Vagina (tissue), 2 donors: ENCODE measurements around the gene GPR17. TPM values are rescaled to one million over a fixed set of nuclear protein-coding genes. Genes with fewer than 3 reads are reported as not detected.

Experiments used
- DNase-seq, 2 donors: peaks; one replicate each; pipeline ENCODE4 v3.0.0-alpha.2; 2017; ENCODE audit errors: extremely low spot score in 2 of 2
- H3K27ac ChIP-seq: fragments of 200-600 bp; sonication (generic); one replicate; pipeline ENCODE4 v1.5.1; 2019
- H3K27me3 ChIP-seq: fragments of 200-600 bp; sonication (generic); one replicate; pipeline ENCODE4 v1.5.1; 2019
- H3K36me3 ChIP-seq, 2 donors: fragments of 200-600 bp; sonication (generic); one replicate each; pipeline ENCODE4 v1.5.1; 2017 to 2019
- H3K4me1 ChIP-seq: fragments of 200-600 bp; sonication (generic); one replicate; pipeline ENCODE4 v1.5.1; 2019
- H3K4me3 ChIP-seq, 2 donors: fragments of 200-600 bp; sonication (generic); 1 replicate in 1 of 2; 2 replicates in 1 of 2; pipeline ENCODE4 v1.5.1; 2016 to 2019
- H3K9me3 ChIP-seq: fragments of 200-600 bp; sonication (generic); one replicate; pipeline ENCODE4 v1.5.1; 2019
- POLR2A ChIP-seq, 2 donors: fragments of 450-650 bp; IDR thresholded peaks; one replicate each; pipeline ENCODE4 v1.6.1; 2017; ENCODE audit warnings: antibody characterized with exemption in 2 of 2, mild to moderate bottlenecking in 2 of 2, moderate library complexity in 2 of 2
- POLR2AphosphoS5 ChIP-seq, 2 donors: sonication (generic); formaldehyde crosslinking; IDR thresholded peaks; one replicate each; pipeline ENCODE4 v1.9.0; 2017; ENCODE audit warnings: antibody characterized with exemption in 2 of 2, mild to moderate bottlenecking in 2 of 2, low read depth in 1 of 2; ENCODE audit not compliant: insufficient read depth in 1 of 2
- intact Hi-C: fragments of 100-400 bp; cut with DNase I; formaldehyde crosslinking; loops from one replicate; pipeline ENCODE4 v1.15.1; 2023
- total RNA-seq: library from RNA; depleted of rRNA; stranded (reverse); fragments of >200 nt; gene quantifications from one replicate; pipeline ENCODE4 v1.2.3, GENCODE V29; 2016
- TF ChIP-seq, protein P1 (sequence below), 3 experiments: fragments of 450-650 bp in 2 of 3; fragments of 200-600 bp in 1 of 3; sonication (generic) in 1 of 3; IDR thresholded peaks; one replicate each; pipeline ENCODE4 v1.5.1; 2017 to 2019; ENCODE audit warnings: antibody characterized with exemption in 3 of 3, mild to moderate bottlenecking in 2 of 3, moderate library complexity in 2 of 3

Gene GPR17
- total RNA-seq, 1 donor from 2014 or later, result not detected

DNA sequence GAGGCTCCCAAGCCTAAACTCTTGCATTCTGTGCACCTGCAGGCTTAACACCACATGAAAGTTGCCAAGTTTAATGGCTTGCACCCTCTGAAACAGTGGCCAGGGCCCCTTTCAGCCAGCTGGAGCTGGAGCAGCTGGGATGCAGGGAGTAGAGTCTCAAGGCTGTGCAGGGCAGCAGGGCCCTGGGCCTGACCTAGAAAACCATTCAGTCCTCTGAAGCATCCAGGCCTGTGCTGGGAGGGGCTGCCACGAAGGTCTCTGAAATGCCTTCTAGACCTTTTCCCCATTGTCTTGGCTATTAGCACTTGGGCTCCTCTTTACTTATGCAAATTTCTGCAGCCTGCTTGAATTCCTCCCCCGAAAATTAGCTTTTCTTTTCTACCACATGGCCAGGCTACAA, 44.7 kb downstream of the GPR17 start:
- no peaks in the 10 kb centered on the region for H3K4me1 ChIP-seq
- no peaks in the 10 kb centered on the region for H3K36me3 ChIP-seq
- H3K4me3 ChIP-seq, result no peak overlapping the region
- peaks cover 8% of the 10 kb centered on the region for H3K9me3 ChIP-seq
- no peak for TF ChIP-seq POLR2A (IDR thresholded peaks at IDR 0.05)
- no peak for TF ChIP-seq POLR2AphosphoS5 (IDR thresholded peaks at IDR 0.05; ENCODE audit: insufficient read depth in 1 of 2, low read depth in 1 of 2)
- H3K27ac ChIP-seq, result no peak overlapping the region
- no peaks in the 10 kb centered on the region for H3K27me3 ChIP-seq
- intact Hi-C loops, result no loop called here
- DNase-seq, result no peak

DNA sequence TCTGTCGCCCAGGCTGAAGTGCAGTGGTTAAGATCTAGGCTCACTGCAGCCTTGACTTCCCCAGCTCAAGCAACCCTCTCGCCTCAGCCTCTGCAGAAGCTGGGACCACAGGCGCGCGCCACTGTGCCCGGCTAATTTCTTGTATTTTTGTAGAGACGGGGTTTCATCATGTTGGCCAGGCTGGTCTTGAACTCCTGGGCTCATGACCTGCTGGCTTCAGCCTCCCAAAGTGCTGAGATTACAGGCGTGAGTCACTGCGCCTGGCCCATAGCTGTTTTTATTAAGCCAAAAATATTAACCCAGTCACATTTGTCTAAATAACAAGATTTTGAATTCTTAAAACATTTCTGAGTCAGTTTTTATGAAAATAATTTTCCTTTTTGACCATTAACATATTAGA, 49.0 kb downstream of the GPR17 start:
- TF ChIP-seq POLR2AphosphoS5 (IDR thresholded peaks at IDR 0.05; ENCODE audit: insufficient read depth in 1 of 2, low read depth in 1 of 2) (no peak), POLR2A (IDR thresholded peaks at IDR 0.05) (no peak)
- TF ChIP-seq, protein P1, sequence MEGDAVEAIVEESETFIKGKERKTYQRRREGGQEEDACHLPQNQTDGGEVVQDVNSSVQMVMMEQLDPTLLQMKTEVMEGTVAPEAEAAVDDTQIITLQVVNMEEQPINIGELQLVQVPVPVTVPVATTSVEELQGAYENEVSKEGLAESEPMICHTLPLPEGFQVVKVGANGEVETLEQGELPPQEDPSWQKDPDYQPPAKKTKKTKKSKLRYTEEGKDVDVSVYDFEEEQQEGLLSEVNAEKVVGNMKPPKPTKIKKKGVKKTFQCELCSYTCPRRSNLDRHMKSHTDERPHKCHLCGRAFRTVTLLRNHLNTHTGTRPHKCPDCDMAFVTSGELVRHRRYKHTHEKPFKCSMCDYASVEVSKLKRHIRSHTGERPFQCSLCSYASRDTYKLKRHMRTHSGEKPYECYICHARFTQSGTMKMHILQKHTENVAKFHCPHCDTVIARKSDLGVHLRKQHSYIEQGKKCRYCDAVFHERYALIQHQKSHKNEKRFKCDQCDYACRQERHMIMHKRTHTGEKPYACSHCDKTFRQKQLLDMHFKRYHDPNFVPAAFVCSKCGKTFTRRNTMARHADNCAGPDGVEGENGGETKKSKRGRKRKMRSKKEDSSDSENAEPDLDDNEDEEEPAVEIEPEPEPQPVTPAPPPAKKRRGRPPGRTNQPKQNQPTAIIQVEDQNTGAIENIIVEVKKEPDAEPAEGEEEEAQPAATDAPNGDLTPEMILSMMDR (IDR thresholded peaks at IDR 0.05), result no peak
- Histone ChIP-seq H3K4me3 (peak overlapping the region in 1 of 2 donors; percentile 44), H3K27me3 (no peaks in the 10 kb centered on the region), H3K36me3 (no peaks in the 10 kb centered on the region), H3K27ac (peak overlapping the region; percentile 58), H3K9me3 (peaks cover 8% of the 10 kb centered on the region), H3K4me1 (no peaks in the 10 kb centered on the region)
- intact Hi-C loops, result no loop called here
- no peak for DNase-seq

DNA sequence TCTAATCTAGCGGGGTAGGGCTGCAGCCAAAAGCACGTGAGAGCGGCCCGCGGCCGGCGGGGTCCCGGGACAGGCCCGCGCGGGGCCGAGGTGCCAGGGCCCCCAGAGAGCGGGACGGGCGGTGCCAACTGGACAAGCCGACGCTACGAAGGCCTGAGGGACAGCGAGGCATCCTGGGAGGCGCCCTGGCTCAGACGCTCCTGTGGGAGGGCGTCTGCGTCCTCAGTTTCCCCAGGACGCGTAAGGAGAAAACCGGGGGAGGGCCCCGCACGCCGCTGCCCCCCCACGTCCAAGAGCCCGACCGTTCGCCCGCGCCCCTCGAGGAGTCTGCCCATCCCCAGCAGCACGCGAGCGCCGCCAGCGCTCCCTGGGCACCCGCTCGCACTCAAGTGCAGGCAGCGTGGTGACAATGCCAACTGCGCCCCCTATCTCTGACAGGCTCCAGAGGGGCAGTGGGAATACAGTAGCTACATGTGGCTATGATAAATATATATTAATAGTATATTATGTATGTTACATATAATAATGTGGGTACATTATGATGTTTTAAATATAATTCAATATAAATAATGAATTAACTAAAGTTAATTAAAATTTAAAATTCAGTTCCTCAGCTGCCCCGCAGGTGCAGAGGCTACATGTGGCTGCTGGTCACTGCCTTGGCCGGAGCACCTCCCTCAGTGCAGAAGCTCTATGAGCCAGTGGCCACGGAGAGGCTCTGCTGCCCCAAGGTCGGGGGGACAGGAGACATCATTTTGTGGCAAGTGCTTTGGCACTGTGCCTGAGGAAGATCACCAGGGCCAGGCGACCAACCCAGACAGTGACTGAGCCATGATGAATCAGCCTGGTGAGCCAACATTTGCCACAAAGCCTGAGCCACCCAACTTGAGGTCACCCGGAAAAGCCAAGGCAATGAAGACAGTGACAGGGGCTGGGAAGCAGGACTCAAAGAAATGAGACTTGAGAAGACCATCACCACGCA, 49.8 kb downstream of the GPR17 start:
- Histone ChIP-seq H3K4me1 (peaks cover 6% of the 10 kb centered on the region), H3K9me3 (peaks cover 4% of the 10 kb centered on the region), H3K4me3 (peak overlapping the region; percentile 44 to 46), H3K27me3 (no peaks in the 10 kb centered on the region), H3K36me3 (no peaks in the 10 kb centered on the region), H3K27ac (peak overlapping the region; percentile 58)
- no peak for TF ChIP-seq POLR2A (IDR thresholded peaks at IDR 0.05)
- TF ChIP-seq, protein P1 (IDR thresholded peaks at IDR 0.05), result no peak
- no peak for TF ChIP-seq POLR2AphosphoS5 (IDR thresholded peaks at IDR 0.05; ENCODE audit: insufficient read depth in 1 of 2, low read depth in 1 of 2)
- intact Hi-C loops, result no loop called here
- no peak for DNase-seq

DNA sequence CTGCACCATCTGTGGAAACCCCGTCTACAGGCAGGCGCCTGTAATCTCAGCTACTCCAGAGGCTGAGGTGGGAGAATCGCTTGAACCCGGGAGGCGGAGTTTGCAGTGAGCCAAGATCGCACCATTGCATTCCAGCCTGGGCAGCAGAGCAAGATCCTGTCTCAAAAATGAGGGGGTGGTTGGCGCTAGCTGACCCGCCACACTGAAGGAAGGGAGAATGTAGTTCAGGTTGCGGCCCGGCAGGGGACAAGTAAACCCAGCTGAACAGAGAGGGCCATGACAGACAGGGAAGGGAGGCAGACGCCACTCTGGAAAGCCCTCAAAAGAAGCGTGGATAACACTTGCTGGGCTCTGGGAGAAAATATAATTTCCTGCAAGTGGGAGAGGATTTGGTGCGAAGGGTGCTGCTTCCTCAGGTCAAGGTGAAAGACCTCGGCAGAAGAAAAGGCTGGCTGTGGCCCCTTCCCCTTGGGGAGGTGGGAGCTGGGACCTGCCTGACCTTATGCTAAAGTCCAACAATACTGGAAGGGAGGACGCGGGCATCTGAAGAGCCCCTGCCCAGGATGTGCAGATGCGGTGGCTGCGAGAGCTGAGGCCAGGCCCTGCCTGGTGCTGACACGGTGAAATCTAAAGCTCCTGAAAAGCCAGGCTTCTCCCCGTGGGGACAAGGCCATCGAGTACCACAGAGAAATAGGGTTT, 51.7 kb downstream of the GPR17 start:
- Histone ChIP-seq H3K4me1 (peaks cover 14% of the 10 kb centered on the region), H3K9me3 (no peaks in the 10 kb centered on the region), H3K36me3 (no peaks in the 10 kb centered on the region), H3K27ac (no peak overlapping the region), H3K4me3 (no peak overlapping the region), H3K27me3 (no peaks in the 10 kb centered on the region)
- DNase-seq, result no peak
- TF ChIP-seq, protein P1 (IDR thresholded peaks at IDR 0.05), result no peak
- no peak for TF ChIP-seq POLR2A (IDR thresholded peaks at IDR 0.05)
- no peak for TF ChIP-seq POLR2AphosphoS5 (IDR thresholded peaks at IDR 0.05; ENCODE audit: insufficient read depth in 1 of 2, low read depth in 1 of 2)
- intact Hi-C loops, result no loop called here

DNA sequence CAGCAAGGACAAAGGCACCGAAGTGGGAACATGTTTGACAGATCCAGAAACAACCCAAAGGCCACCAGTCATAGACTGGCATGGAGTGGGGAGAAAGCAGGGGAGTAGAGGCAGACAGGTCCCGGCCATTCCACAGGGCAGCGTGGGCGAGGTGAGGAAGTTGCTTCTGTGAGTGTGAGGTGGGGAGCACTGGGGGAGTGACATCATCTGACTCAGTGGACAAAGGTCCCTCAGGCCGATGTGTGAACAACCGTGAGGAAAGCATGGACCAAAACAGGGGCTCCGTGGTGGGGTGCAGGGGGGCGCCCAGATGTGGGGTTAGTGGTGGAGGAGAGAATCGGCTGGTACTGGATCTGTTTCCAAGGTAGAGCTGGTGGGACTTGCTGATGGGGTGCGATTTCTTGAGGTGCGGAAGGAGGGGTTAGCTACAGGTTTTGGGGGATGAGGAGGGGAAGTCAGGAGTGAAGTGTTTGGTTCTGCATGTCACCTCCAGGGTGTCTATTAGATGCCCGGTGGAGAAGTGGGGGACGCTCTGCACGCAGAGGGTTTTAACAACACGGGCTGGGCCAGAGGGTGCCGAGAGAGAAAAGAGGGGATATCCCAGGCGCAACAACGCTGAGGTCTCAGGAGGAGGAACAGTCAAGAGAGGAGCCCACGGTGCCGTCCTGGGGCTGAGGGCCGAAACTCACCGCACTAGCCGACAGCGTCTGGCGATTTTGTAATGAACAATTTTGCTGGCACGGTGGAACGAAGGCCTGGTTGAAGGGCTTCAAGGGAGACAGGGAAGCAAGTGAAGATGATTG, 52.8 kb downstream of the GPR17 start:
- H3K9me3 ChIP-seq, result no peaks in the 10 kb centered on the region
- DNase-seq, result no peak
- H3K4me1 ChIP-seq, result peaks cover 25% of the 10 kb centered on the region
- no peaks in the 10 kb centered on the region for H3K27me3 ChIP-seq
- H3K36me3 ChIP-seq, result no peaks in the 10 kb centered on the region
- intact Hi-C loops, result no loop called here
- H3K27ac ChIP-seq, result no peak overlapping the region
- TF ChIP-seq POLR2AphosphoS5 (IDR thresholded peaks at IDR 0.05; ENCODE audit: insufficient read depth in 1 of 2, low read depth in 1 of 2) (no peak), POLR2A (IDR thresholded peaks at IDR 0.05) (no peak)
- TF ChIP-seq, protein P1 (IDR thresholded peaks at IDR 0.05), result no peak
- H3K4me3 ChIP-seq, result no peak overlapping the region
